WTC11 (cell line): ENCODE results near the gene TEX52. TPM values are rescaled to one million over a fixed set of nuclear protein-coding genes. Genes with fewer than 3 reads are reported as not detected.
"Not testable (repeated sequence)": the region's sequence is repeated elsewhere in the genome, so short reads cannot be mapped to it uniquely, and the experiment has no call there.

Experiments used
- ATAC-seq: fragments of 200-7000 bp; cut with Tn5 transposase; 2 replicates; pipeline ENCODE4 v1.10.0; 2021; ENCODE audit warnings: mild to moderate bottlenecking, moderate library complexity
- CTCF ChIA-PET: fragments of 300-600 bp; sonication (Branson Sonifier 250); formaldehyde crosslinking; loops from one replicate; lab custom pipeline; 2021; ENCODE audit warnings: antibody characterized with exemption; lab: Charles Lee
- POLR2A ChIA-PET: fragments of 350-600 bp; sonication (Branson Sonifier 250); formaldehyde crosslinking; loops from one replicate; lab custom pipeline; 2021; ENCODE audit warnings: antibody characterized with exemption; lab: Charles Lee
- DNase-seq: peaks from one replicate; pipeline ENCODE4 v3.0.0; 2021; ENCODE audit warnings: low spot score
- H3K27ac Mint-ChIP-seq: 2 replicates; pipeline ENCODE4 v1.8.0; 2021; ENCODE audit warnings: mixed read lengths
- H3K27me3 Mint-ChIP-seq: 2 replicates; pipeline ENCODE4 v1.8.0; 2021; ENCODE audit warnings: low read depth, mild to moderate bottlenecking, moderate library complexity, mixed read lengths
- H3K36me3 Mint-ChIP-seq: 2 replicates; pipeline ENCODE4 v1.8.0; 2021; ENCODE audit warnings: mixed read lengths
- H3K4me1 Mint-ChIP-seq: 2 replicates; pipeline ENCODE4 v1.8.0; 2022; ENCODE audit warnings: mixed read lengths
- H3K4me3 Mint-ChIP-seq: 2 replicates; pipeline ENCODE4 v1.8.0; 2021; ENCODE audit warnings: mild to moderate bottlenecking, moderate library complexity, mixed read lengths
- H3K9me3 Mint-ChIP-seq: 2 replicates; pipeline ENCODE4 v1.8.0; 2021; ENCODE audit warnings: mixed read lengths
- ATF1 ChIP-seq: sonication (generic); formaldehyde crosslinking; IDR thresholded peaks from 2 replicates; pipeline ENCODE4 v1.8.1; 2023; ENCODE audit warnings: mild to moderate bottlenecking, moderate library complexity, missing genetic modification reagents
- CREB1 ChIP-seq: sonication (generic); formaldehyde crosslinking; IDR thresholded peaks from 2 replicates; pipeline ENCODE4 v1.8.0; 2023; ENCODE audit warnings: mild to moderate bottlenecking, missing genetic modification reagents
- EMX1 ChIP-seq: fragments of 250-450 bp; sonication (Bioruptor Pico); IDR thresholded peaks from 2 replicates; pipeline ENCODE4 v1.8.0; 2021; ENCODE audit warnings: mild to moderate bottlenecking
- GTF2I ChIP-seq: fragments of 250-450 bp; sonication (Bioruptor Pico); conservative IDR thresholded peaks from 2 replicates; pipeline ENCODE4 v1.4.0; 2021; ENCODE audit warnings: mild to moderate bottlenecking
- HMGA2 ChIP-seq: fragments of 250-450 bp; sonication (Bioruptor Pico); IDR thresholded peaks from 2 replicates; pipeline ENCODE4 v1.4.0; 2021; ENCODE audit warnings: mild to moderate bottlenecking, moderate library complexity
- MYBL2 ChIP-seq: sonication (generic); formaldehyde crosslinking; IDR thresholded peaks from 2 replicates; pipeline ENCODE4 v1.8.1; 2023; ENCODE audit warnings: mild to moderate bottlenecking, moderate library complexity, missing genetic modification reagents
- NR3C1 ChIP-seq: sonication (generic); formaldehyde crosslinking; conservative IDR thresholded peaks from 2 replicates; pipeline ENCODE4 v1.8.1; 2023; ENCODE audit warnings: low read depth, mild to moderate bottlenecking, missing genetic modification reagents
- SMAD4 ChIP-seq: sonication (generic); formaldehyde crosslinking; IDR thresholded peaks from 2 replicates; pipeline ENCODE4 v1.8.0; 2022; ENCODE audit warnings: mild to moderate bottlenecking, missing genetic modification reagents
- TEAD4 ChIP-seq: sonication (generic); formaldehyde crosslinking; IDR thresholded peaks from 2 replicates; pipeline ENCODE4 v1.8.0; 2022; ENCODE audit warnings: mild to moderate bottlenecking, missing genetic modification reagents
- ZBTB21 ChIP-seq: sonication (generic); formaldehyde crosslinking; IDR thresholded peaks from 2 replicates; pipeline ENCODE4 v1.8.1; 2023; ENCODE audit warnings: mild to moderate bottlenecking, missing genetic modification reagents, borderline replicate concordance
- ZNF121 ChIP-seq: sonication (generic); formaldehyde crosslinking; IDR thresholded peaks from 2 replicates; pipeline ENCODE4 v1.8.0; 2023; ENCODE audit warnings: missing genetic modification reagents
- ZNF232 ChIP-seq: sonication (generic); formaldehyde crosslinking; IDR thresholded peaks from 2 replicates; pipeline ENCODE4 v1.8.0; 2022; ENCODE audit warnings: mild to moderate bottlenecking, missing genetic modification reagents
- ZNF671 ChIP-seq: fragments of 250-450 bp; sonication (Bioruptor Pico); IDR thresholded peaks from 2 replicates; pipeline ENCODE4 v1.8.0; 2021; ENCODE audit warnings: mild to moderate bottlenecking
- total RNA-seq: library from RNA; stranded (reverse); gene quantifications from 3 replicates; pipeline ENCODE4 v1.2.3, GENCODE V29; 2021
- TF ChIP-seq, protein P1 (sequence below): sonication (generic); formaldehyde crosslinking; IDR thresholded peaks from 2 replicates; pipeline ENCODE4 v1.8.1; 2023; ENCODE audit warnings: mild to moderate bottlenecking, missing genetic modification reagents, moderate library complexity
- TF ChIP-seq, protein P2 (sequence below): sonication (generic); formaldehyde crosslinking; conservative IDR thresholded peaks from 2 replicates; pipeline ENCODE4 v1.8.1; 2023; ENCODE audit warnings: mild to moderate bottlenecking, low read depth, missing genetic modification reagents, moderate library complexity
- TF ChIP-seq, protein P3 (sequence below): sonication (generic); formaldehyde crosslinking; IDR thresholded peaks from 2 replicates; pipeline ENCODE4 v1.8.1; 2022; ENCODE audit warnings: low read depth, missing genetic modification reagents, borderline replicate concordance
- TF ChIP-seq, protein P4 (sequence below): sonication (generic); formaldehyde crosslinking; IDR thresholded peaks from 2 replicates; pipeline ENCODE4 v1.8.0; 2023; ENCODE audit warnings: mild to moderate bottlenecking, missing genetic modification reagents
- TF ChIP-seq, protein P5 (sequence below): fragments of 250-450 bp; sonication (Bioruptor Pico); IDR thresholded peaks from 2 replicates; pipeline ENCODE4 v1.9.0; 2021; ENCODE audit warnings: moderate library complexity, mild to moderate bottlenecking, inconsistent platforms, borderline replicate concordance
- TF ChIP-seq, protein P6 (sequence below): sonication (generic); formaldehyde crosslinking; IDR thresholded peaks from 2 replicates; pipeline ENCODE4 v1.8.0; 2023; ENCODE audit warnings: missing genetic modification reagents, mild to moderate bottlenecking, borderline replicate concordance
- TF ChIP-seq, protein P7 (sequence below): sonication (generic); formaldehyde crosslinking; IDR thresholded peaks from 2 replicates; pipeline ENCODE4 v1.8.0; 2022; ENCODE audit warnings: mild to moderate bottlenecking, missing genetic modification reagents

TEX52 gene
- total RNA-seq, 1 experiment from 2014 or later = not detected

DNA sequence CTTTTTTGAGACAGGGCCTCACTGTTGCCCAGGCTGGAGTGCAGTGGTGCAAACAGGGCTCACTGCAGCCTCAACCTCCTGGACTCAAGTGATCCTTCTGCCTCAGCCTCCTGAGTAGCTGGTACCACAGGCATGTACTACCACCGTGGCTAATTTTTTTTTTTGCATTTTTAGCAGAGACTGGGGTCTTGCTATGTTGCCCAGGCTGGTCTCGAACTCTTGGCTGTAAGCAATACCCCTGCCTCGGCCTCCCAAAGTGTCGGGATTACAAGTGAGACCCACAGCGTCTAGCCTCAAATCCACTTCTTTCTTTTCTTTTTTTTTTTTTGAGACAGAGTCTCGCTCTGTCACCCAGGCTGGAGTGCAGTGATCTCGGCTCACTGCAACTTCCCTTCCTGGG is 6.6 kb upstream of the TEX52 start:
- not testable (repeated sequence) for H3K27ac Mint-ChIP-seq, H3K27me3 Mint-ChIP-seq, H3K9me3 Mint-ChIP-seq, ATAC-seq, DNase-seq, H3K4me1 Mint-ChIP-seq, H3K4me3 Mint-ChIP-seq
- ChIA-PET POLR2A (interaction anchor here (0.6 kb wide), 1 partner anchor 44 kb away, joined by 4 read pairs; no protein-coding TSS in a partner anchor), CTCF (interaction anchor here (1.4 to 1.6 kb wide), 2 partner anchors 9 to 17 kb away, joined by 3 to 10 read pairs; no protein-coding TSS in a partner anchor)
- peaks cover 81% of the 10 kb centered on the region for H3K36me3 Mint-ChIP-seq
- peak; percentile 84 for TF ChIP-seq ZNF121

DNA sequence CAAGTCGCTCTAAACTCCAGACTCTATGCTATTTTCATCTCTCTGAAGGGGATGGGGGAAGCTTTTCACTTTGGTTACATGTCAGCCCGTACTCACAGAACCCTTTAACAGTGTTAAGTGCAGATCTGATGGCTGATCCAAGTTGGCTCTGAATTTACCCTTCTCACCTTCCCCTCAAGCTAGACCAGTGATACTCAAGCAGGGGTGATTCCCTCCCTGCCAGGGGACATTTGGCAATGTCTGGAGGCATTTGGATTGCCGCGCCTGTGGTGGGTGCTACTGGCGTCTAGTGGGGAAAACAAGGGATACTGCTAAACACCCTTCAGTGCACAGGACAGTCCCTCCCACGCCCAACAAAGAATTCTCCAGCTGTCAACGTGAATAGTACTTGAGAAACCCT is 6.0 kb upstream of the TEX52 start:
- no peaks in the 10 kb centered on the region for H3K9me3 Mint-ChIP-seq
- TF ChIP-seq, protein P1, sequence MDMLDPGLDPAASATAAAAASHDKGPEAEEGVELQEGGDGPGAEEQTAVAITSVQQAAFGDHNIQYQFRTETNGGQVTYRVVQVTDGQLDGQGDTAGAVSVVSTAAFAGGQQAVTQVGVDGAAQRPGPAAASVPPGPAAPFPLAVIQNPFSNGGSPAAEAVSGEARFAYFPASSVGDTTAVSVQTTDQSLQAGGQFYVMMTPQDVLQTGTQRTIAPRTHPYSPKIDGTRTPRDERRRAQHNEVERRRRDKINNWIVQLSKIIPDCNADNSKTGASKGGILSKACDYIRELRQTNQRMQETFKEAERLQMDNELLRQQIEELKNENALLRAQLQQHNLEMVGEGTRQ = no peak
- TF ChIP-seq, protein P2, sequence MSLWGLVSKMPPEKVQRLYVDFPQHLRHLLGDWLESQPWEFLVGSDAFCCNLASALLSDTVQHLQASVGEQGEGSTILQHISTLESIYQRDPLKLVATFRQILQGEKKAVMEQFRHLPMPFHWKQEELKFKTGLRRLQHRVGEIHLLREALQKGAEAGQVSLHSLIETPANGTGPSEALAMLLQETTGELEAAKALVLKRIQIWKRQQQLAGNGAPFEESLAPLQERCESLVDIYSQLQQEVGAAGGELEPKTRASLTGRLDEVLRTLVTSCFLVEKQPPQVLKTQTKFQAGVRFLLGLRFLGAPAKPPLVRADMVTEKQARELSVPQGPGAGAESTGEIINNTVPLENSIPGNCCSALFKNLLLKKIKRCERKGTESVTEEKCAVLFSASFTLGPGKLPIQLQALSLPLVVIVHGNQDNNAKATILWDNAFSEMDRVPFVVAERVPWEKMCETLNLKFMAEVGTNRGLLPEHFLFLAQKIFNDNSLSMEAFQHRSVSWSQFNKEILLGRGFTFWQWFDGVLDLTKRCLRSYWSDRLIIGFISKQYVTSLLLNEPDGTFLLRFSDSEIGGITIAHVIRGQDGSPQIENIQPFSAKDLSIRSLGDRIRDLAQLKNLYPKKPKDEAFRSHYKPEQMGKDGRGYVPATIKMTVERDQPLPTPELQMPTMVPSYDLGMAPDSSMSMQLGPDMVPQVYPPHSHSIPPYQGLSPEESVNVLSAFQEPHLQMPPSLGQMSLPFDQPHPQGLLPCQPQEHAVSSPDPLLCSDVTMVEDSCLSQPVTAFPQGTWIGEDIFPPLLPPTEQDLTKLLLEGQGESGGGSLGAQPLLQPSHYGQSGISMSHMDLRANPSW (CRISPR knock-in tag) = no peak
- TF ChIP-seq GTF2I (CRISPR knock-in tag) (no peak), ATF1 (no peak), ZBTB21 (CRISPR knock-in tag) (no peak), SMAD4 (no peak), ZNF671 (no peak), EMX1 (CRISPR knock-in tag) (no peak), NR3C1 (CRISPR knock-in tag) (no peak), HMGA2 (CRISPR knock-in tag) (no peak), MYBL2 (CRISPR knock-in tag) (no peak), CREB1 (CRISPR knock-in tag) (no peak), ZNF232 (CRISPR knock-in tag) (no peak), TEAD4 (CRISPR knock-in tag) (no peak)
- TF ChIP-seq, protein P3, sequence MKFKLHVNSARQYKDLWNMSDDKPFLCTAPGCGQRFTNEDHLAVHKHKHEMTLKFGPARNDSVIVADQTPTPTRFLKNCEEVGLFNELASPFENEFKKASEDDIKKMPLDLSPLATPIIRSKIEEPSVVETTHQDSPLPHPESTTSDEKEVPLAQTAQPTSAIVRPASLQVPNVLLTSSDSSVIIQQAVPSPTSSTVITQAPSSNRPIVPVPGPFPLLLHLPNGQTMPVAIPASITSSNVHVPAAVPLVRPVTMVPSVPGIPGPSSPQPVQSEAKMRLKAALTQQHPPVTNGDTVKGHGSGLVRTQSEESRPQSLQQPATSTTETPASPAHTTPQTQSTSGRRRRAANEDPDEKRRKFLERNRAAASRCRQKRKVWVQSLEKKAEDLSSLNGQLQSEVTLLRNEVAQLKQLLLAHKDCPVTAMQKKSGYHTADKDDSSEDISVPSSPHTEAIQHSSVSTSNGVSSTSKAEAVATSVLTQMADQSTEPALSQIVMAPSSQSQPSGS (CRISPR knock-in tag) = no peak
- TF ChIP-seq, protein P4, sequence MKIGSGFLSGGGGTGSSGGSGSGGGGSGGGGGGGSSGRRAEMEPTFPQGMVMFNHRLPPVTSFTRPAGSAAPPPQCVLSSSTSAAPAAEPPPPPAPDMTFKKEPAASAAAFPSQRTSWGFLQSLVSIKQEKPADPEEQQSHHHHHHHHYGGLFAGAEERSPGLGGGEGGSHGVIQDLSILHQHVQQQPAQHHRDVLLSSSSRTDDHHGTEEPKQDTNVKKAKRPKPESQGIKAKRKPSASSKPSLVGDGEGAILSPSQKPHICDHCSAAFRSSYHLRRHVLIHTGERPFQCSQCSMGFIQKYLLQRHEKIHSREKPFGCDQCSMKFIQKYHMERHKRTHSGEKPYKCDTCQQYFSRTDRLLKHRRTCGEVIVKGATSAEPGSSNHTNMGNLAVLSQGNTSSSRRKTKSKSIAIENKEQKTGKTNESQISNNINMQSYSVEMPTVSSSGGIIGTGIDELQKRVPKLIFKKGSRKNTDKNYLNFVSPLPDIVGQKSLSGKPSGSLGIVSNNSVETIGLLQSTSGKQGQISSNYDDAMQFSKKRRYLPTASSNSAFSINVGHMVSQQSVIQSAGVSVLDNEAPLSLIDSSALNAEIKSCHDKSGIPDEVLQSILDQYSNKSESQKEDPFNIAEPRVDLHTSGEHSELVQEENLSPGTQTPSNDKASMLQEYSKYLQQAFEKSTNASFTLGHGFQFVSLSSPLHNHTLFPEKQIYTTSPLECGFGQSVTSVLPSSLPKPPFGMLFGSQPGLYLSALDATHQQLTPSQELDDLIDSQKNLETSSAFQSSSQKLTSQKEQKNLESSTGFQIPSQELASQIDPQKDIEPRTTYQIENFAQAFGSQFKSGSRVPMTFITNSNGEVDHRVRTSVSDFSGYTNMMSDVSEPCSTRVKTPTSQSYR (CRISPR knock-in tag) = no peak
- TF ChIP-seq, protein P5, sequence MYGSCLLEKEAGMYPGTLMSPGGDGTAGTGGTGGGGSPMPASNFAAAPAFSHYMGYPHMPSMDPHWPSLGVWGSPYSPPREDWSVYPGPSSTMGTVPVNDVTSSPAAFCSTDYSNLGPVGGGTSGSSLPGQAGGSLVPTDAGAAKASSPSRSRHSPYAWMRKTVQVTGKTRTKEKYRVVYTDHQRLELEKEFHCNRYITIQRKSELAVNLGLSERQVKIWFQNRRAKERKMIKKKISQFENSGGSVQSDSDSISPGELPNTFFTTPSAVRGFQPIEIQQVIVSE (CRISPR knock-in tag) = no peak
- TF ChIP-seq, protein P6, sequence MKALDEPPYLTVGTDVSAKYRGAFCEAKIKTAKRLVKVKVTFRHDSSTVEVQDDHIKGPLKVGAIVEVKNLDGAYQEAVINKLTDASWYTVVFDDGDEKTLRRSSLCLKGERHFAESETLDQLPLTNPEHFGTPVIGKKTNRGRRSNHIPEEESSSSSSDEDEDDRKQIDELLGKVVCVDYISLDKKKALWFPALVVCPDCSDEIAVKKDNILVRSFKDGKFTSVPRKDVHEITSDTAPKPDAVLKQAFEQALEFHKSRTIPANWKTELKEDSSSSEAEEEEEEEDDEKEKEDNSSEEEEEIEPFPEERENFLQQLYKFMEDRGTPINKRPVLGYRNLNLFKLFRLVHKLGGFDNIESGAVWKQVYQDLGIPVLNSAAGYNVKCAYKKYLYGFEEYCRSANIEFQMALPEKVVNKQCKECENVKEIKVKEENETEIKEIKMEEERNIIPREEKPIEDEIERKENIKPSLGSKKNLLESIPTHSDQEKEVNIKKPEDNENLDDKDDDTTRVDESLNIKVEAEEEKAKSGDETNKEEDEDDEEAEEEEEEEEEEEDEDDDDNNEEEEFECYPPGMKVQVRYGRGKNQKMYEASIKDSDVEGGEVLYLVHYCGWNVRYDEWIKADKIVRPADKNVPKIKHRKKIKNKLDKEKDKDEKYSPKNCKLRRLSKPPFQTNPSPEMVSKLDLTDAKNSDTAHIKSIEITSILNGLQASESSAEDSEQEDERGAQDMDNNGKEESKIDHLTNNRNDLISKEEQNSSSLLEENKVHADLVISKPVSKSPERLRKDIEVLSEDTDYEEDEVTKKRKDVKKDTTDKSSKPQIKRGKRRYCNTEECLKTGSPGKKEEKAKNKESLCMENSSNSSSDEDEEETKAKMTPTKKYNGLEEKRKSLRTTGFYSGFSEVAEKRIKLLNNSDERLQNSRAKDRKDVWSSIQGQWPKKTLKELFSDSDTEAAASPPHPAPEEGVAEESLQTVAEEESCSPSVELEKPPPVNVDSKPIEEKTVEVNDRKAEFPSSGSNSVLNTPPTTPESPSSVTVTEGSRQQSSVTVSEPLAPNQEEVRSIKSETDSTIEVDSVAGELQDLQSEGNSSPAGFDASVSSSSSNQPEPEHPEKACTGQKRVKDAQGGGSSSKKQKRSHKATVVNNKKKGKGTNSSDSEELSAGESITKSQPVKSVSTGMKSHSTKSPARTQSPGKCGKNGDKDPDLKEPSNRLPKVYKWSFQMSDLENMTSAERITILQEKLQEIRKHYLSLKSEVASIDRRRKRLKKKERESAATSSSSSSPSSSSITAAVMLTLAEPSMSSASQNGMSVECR (CRISPR knock-in tag) = no peak
- TF ChIP-seq, protein P7, sequence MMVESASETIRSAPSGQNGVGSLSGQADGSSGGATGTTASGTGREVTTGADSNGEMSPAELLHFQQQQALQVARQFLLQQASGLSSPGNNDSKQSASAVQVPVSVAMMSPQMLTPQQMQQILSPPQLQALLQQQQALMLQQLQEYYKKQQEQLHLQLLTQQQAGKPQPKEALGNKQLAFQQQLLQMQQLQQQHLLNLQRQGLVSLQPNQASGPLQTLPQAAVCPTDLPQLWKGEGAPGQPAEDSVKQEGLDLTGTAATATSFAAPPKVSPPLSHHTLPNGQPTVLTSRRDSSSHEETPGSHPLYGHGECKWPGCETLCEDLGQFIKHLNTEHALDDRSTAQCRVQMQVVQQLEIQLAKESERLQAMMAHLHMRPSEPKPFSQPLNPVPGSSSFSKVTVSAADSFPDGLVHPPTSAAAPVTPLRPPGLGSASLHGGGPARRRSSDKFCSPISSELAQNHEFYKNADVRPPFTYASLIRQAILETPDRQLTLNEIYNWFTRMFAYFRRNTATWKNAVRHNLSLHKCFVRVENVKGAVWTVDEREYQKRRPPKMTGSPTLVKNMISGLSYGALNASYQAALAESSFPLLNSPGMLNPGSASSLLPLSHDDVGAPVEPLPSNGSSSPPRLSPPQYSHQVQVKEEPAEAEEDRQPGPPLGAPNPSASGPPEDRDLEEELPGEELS (CRISPR knock-in tag) = no peak
- TF ChIP-seq, all 79 proteins: peak for 0
- ChIA-PET CTCF (interaction anchor here (1.4 to 1.6 kb wide), 2 partner anchors 9 to 17 kb away, joined by 3 to 6 read pairs; no protein-coding TSS in a partner anchor), POLR2A (interaction anchor here (1.4 kb wide), 1 partner anchor 9 kb away, joined by 4 read pairs; no protein-coding TSS in a partner anchor)
- DNase-seq (no peak), ATAC-seq (no peak)
- Mint-ChIP-seq H3K36me3 (peaks cover 79% of the 10 kb centered on the region), H3K4me3 (no peak overlapping the region), H3K27me3 (no peaks in the 10 kb centered on the region), H3K4me1 (no peaks in the 10 kb centered on the region), H3K27ac (no peak overlapping the region)
